ELF-1 (cell line): ENCODE measurements around the gene C1orf210.
A peak's percentile ranks its signal among the peaks of the same experiment; 100 is the strongest.

Experiments
- DNase-seq: peaks from one replicate; pipeline ENCODE4 v3.0.0-alpha.2; 2016; ENCODE audit warnings: low read depth, low spot score

Gene C1orf210

GRCh38 chr1:43250351-43250761, 35.0 kb downstream of the C1orf210 start:
- DNase-seq, result no peak

GRCh38 chr1:43247256-43247921, 38.0 kb downstream of the C1orf210 start:
- DNase-seq, result no peak

GRCh38 chr1:43246466-43247213, 38.7 kb downstream of the C1orf210 start:
- no peak for DNase-seq

- no peak for DNase-seq
Observed at GRCh38 chr1:43243299-43243698, 42.1 kb downstream of the C1orf210 start.

GRCh38 chr1:43241413-43241836, 44.0 kb downstream of the C1orf210 start:
- peak; percentile 69 for DNase-seq

GRCh38 chr1:43239484-43239883, 45.9 kb downstream of the C1orf210 start:
- no peak for DNase-seq

GRCh38 chr1:43238991-43239469, 46.4 kb downstream of the C1orf210 start:
- no peak for DNase-seq

- peak; percentile 75 for DNase-seq
Observed at GRCh38 chr1:43238085-43238484, 47.3 kb downstream of the C1orf210 start.

- no peak for DNase-seq
Observed at GRCh38 chr1:43237121-43237520, 48.3 kb downstream of the C1orf210 start.

- DNase-seq, result no peak
Observed at GRCh38 chr1:43235451-43236121, 49.8 kb downstream of the C1orf210 start.

- DNase-seq, result no peak
Observed at GRCh38 chr1:43235040-43235439, 50.3 kb downstream of the C1orf210 start.

GRCh38 chr1:43234267-43234666, 51.1 kb downstream of the C1orf210 start:
- DNase-seq, result no peak

GRCh38 chr1:43233631-43234030, 51.8 kb downstream of the C1orf210 start:
- DNase-seq, result no peak

GRCh38 chr1:43232482-43232881, 52.9 kb downstream of the C1orf210 start:
- DNase-seq, result no peak

GRCh38 chr1:43232074-43232473, 53.3 kb downstream of the C1orf210 start:
- DNase-seq, result peak; percentile 14
